ENCODE data around the gene FHOD3. TPM values are rescaled to one million over a fixed set of nuclear protein-coding genes. Genes with fewer than 3 reads are reported as not detected.
"Not testable (repeated sequence)": the region's sequence is repeated elsewhere in the genome, so short reads cannot be mapped to it uniquely, and the experiment has no call there.

FHOD3 gene
- total RNA-seq, 1 donor from 2014 or later, result not detected

GRCh38 chr18:36349552-36349951 lies 52.0 kb downstream of the FHOD3 start:
- intact Hi-C loops (cut with micrococcal nuclease), result no loop called here

- intact Hi-C loops (cut with micrococcal nuclease), result no loop called here
Measured at GRCh38 chr18:36350251-36350651, 52.7 kb downstream of the FHOD3 start.

- intact Hi-C loops (cut with micrococcal nuclease), result no loop called here
Measured at GRCh38 chr18:36350839-36351469, 53.4 kb downstream of the FHOD3 start.

- intact Hi-C loops (cut with micrococcal nuclease), result no loop called here
Measured at GRCh38 chr18:36352384-36352783, 54.9 kb downstream of the FHOD3 start.

GRCh38 chr18:36354989-36355388 lies 57.5 kb downstream of the FHOD3 start:
- intact Hi-C loops (cut with micrococcal nuclease), result no loop called here

GRCh38 chr18:36355511-36355910 lies 58.0 kb downstream of the FHOD3 start:
- intact Hi-C loops (cut with micrococcal nuclease), result no loop called here

- intact Hi-C loops (cut with micrococcal nuclease), result not testable (repeated sequence)
Measured at GRCh38 chr18:36356741-36357140, 59.2 kb downstream of the FHOD3 start.

- intact Hi-C loops (cut with micrococcal nuclease), result no loop called here
Measured at GRCh38 chr18:36358141-36358540, 60.6 kb downstream of the FHOD3 start.

GRCh38 chr18:36360256-36360909 lies 62.9 kb downstream of the FHOD3 start:
- intact Hi-C loops (cut with micrococcal nuclease), result no loop called here

- intact Hi-C loops (cut with micrococcal nuclease), result no loop called here
Measured at GRCh38 chr18:36364911-36365624, 67.6 kb downstream of the FHOD3 start.

GRCh38 chr18:36365836-36366775 lies 68.6 kb downstream of the FHOD3 start:
- intact Hi-C loops (cut with micrococcal nuclease), result no loop called here

GRCh38 chr18:36366994-36367839 lies 69.7 kb downstream of the FHOD3 start:
- intact Hi-C loops (cut with micrococcal nuclease), result no loop called here

- intact Hi-C loops (cut with micrococcal nuclease), result no loop called here
Measured at GRCh38 chr18:36368889-36369288, 71.4 kb downstream of the FHOD3 start.

GRCh38 chr18:36372903-36373311 lies 75.4 kb downstream of the FHOD3 start:
- intact Hi-C loops (cut with micrococcal nuclease), result no loop called here

- intact Hi-C loops (cut with micrococcal nuclease), result no loop called here
Measured at GRCh38 chr18:36374262-36374661, 76.7 kb downstream of the FHOD3 start.

- intact Hi-C loops (cut with micrococcal nuclease), result no loop called here
Measured at GRCh38 chr18:36375118-36375517, 77.6 kb downstream of the FHOD3 start.

- intact Hi-C loops (cut with micrococcal nuclease), result no loop called here
Measured at GRCh38 chr18:36376361-36376760, 78.8 kb downstream of the FHOD3 start.

- intact Hi-C loops (cut with micrococcal nuclease), result no loop called here
Measured at GRCh38 chr18:36377626-36378025, 80.1 kb downstream of the FHOD3 start.

- intact Hi-C loops (cut with micrococcal nuclease), result no loop called here
Measured at GRCh38 chr18:36378205-36378604, 80.7 kb downstream of the FHOD3 start.

GRCh38 chr18:36379435-36379984 lies 82.0 kb downstream of the FHOD3 start:
- intact Hi-C loops (cut with micrococcal nuclease), result no loop called here

Measured in T-helper 2 cell treated with Interferon-gamma antibody and Interleukin-4, amounts not matched to agents 100 ng/mL and 5 ng/mL, for 36 hours (primary cell).